HG03520 (cell line): Measurements from ENCODE around the gene SRRM2.

Experiments used
- ATAC-seq: cut with Tn5 transposase; IDR thresholded peaks from one replicate; pipeline ENCODE4 v1.9.1; 2021; ENCODE audit warnings: mild to moderate bottlenecking, moderate library complexity; ENCODE audit not compliant: unreplicated experiment

Gene SRRM2

GRCh38 chr16:2737895-2738418, 14.5 kb upstream of the SRRM2 start:
- ATAC-seq, result no peak

GRCh38 chr16:2738615-2739014, 13.8 kb upstream of the SRRM2 start:
- no peak for ATAC-seq

- no peak for ATAC-seq
Measured at GRCh38 chr16:2739625-2740430, 12.6 kb upstream of the SRRM2 start.

- ATAC-seq, result no peak
Measured at GRCh38 chr16:2740476-2740875, 12.0 kb upstream of the SRRM2 start.

GRCh38 chr16:2741168-2741567, 11.3 kb upstream of the SRRM2 start:
- ATAC-seq, result no peak

- no peak for ATAC-seq
Measured at GRCh38 chr16:2742323-2743006, 10.0 kb upstream of the SRRM2 start.

GRCh38 chr16:2743007-2743810, 9.2 kb upstream of the SRRM2 start:
- ATAC-seq, result no peak

- no peak for ATAC-seq
Measured at GRCh38 chr16:2744711-2745110, 7.7 kb upstream of the SRRM2 start.

GRCh38 chr16:2745116-2745890, 7.1 kb upstream of the SRRM2 start:
- no peak for ATAC-seq

GRCh38 chr16:2745961-2746360, 6.5 kb upstream of the SRRM2 start:
- ATAC-seq, result no peak

GRCh38 chr16:2748757-2749455, 3.5 kb upstream of the SRRM2 start:
- ATAC-seq, result no peak

GRCh38 chr16:2749476-2749875, 3.0 kb upstream of the SRRM2 start:
- no peak for ATAC-seq

GRCh38 chr16:2749936-2750335, 2.5 kb upstream of the SRRM2 start:
- ATAC-seq, result no peak

- ATAC-seq, result peak; percentile 27
Measured at GRCh38 chr16:2751577-2752034, 832 bp upstream of the SRRM2 start.

GRCh38 chr16:2752850-2753732, 653 bp downstream of the SRRM2 start:
- peak; percentile 33 for ATAC-seq

GRCh38 chr16:2753733-2754020, 1.2 kb downstream of the SRRM2 start:
- ATAC-seq, result no peak

GRCh38 chr16:2755158-2755557, 2.7 kb downstream of the SRRM2 start:
- ATAC-seq, result no peak

- no peak for ATAC-seq
Measured at GRCh38 chr16:2756288-2757015, 4.0 kb downstream of the SRRM2 start.
